Breast epithelium (tissue), 3 donors: ENCODE data around the gene MSH6.

Experiments
- CTCF ChIP-seq, 3 donors: fragments of 450-650 bp; IDR thresholded peaks; one replicate each; pipeline ENCODE4 v1.5.1; 2016 to 2017; ENCODE audit warnings: antibody characterized with exemption in 3 of 3, mild to moderate bottlenecking in 3 of 3, moderate library complexity in 3 of 3
- POLR2A ChIP-seq: fragments of 450-650 bp; IDR thresholded peaks from one replicate; pipeline ENCODE4 v1.6.1; 2016; ENCODE audit warnings: antibody characterized with exemption, mild to moderate bottlenecking, moderate library complexity
- POLR2AphosphoS5 ChIP-seq, 3 donors: sonication (generic); formaldehyde crosslinking; IDR thresholded peaks; one replicate each; pipeline ENCODE4 v1.6.1; 2017; ENCODE audit warnings: antibody characterized with exemption in 3 of 3

- TF ChIP-seq CTCF (IDR thresholded peaks at IDR 0.05) (no peak), POLR2AphosphoS5 (IDR thresholded peaks at IDR 0.05) (no peak), POLR2A (no peak)
These were observed 28.7 kb downstream of the MSH6 start for GRCh38 chr2:47811668-47812067.
